A673 (cell line): ENCODE data around the gene NEDD4L. TPM values are rescaled to one million over a fixed set of nuclear protein-coding genes. Genes with fewer than 3 reads are reported as not detected.

Experiments
- BruUV-seq: library from RNA; stranded (reverse); fragments of 400-500 nt; replicated peaks from 2 replicates; lab custom pipeline; 2021; lab: Mats Ljungman, UMichigan
- CTCF ChIA-PET: fragments of 300-600 bp; sonication (Branson Sonifier 250); formaldehyde crosslinking; loops from one replicate; lab custom pipeline; 2022; ENCODE audit warnings: antibody characterized with exemption; lab: Charles Lee
- POLR2A ChIA-PET: fragments of 300-600 bp; sonication (Branson Sonifier 250); formaldehyde crosslinking; loops from one replicate; lab custom pipeline; 2022; ENCODE audit warnings: antibody characterized with exemption; ENCODE audit not compliant: low non-redundant PET; lab: Charles Lee
- DNase-seq: peaks from one replicate; pipeline ENCODE4 v3.0.0-alpha.2; 2015; ENCODE audit warnings: low spot score
- H3K27ac ChIP-seq: fragments of 200-600 bp; sonication (generic); 2 replicates; pipeline ENCODE4 v1.5.1; 2016; ENCODE audit warnings: mixed run types, low read depth, mild to moderate bottlenecking, mixed read lengths, antibody characterized with exemption, low read length; ENCODE audit not compliant: poor library complexity, severe bottlenecking
- H3K27me3 ChIP-seq: fragments of 200-600 bp; sonication (generic); replicated peaks from 2 replicates; pipeline ENCODE4 v1.6.1; 2017; ENCODE audit warnings: mixed run types, low read depth, mild to moderate bottlenecking, mixed read lengths, antibody characterized with exemption, low read length; ENCODE audit not compliant: insufficient read depth, poor library complexity
- H3K36me3 ChIP-seq: fragments of 200-600 bp; sonication (generic); 2 replicates; pipeline ENCODE4 v1.6.1; 2016; ENCODE audit warnings: mixed run types, mild to moderate bottlenecking, mixed read lengths, antibody characterized with exemption, low read length; ENCODE audit not compliant: insufficient read depth, poor library complexity, severe bottlenecking
- H3K4me1 ChIP-seq: fragments of 200-600 bp; sonication (generic); 2 replicates; pipeline ENCODE4 v1.6.1; 2017; ENCODE audit warnings: mixed run types, mild to moderate bottlenecking, mixed read lengths, antibody characterized with exemption, low read length; ENCODE audit not compliant: insufficient read depth, poor library complexity, severe bottlenecking
- H3K4me3 ChIP-seq: fragments of 200-600 bp; sonication (generic); 2 replicates; pipeline ENCODE4 v1.5.1; 2016; ENCODE audit warnings: low read depth, mixed run types, mild to moderate bottlenecking, mixed read lengths, low read length; ENCODE audit not compliant: poor library complexity, severe bottlenecking
- H3K9me3 ChIP-seq: fragments of 200-600 bp; sonication (generic); 2 replicates; pipeline ENCODE4 v1.6.1; 2016; ENCODE audit warnings: mixed run types, low read depth, mild to moderate bottlenecking, mixed read lengths, antibody characterized with exemption, low read length; ENCODE audit not compliant: poor library complexity, severe bottlenecking
- CTCF ChIP-seq: fragments of 300-800, 200-600 bp; sonication (generic); conservative IDR thresholded peaks from 2 replicates; pipeline ENCODE4 v1.5.1; 2017; ENCODE audit warnings: low read depth, mild to moderate bottlenecking, antibody characterized with exemption, low read length, moderate library complexity, mixed read lengths
- EZH2 ChIP-seq: fragments of 200-600 bp; sonication (generic); IDR thresholded peaks from 2 replicates; pipeline ENCODE4 v1.6.1; 2017; ENCODE audit warnings: borderline replicate concordance, low read depth, mild to moderate bottlenecking, mixed read lengths, antibody characterized with exemption, low read length; ENCODE audit not compliant: poor library complexity, severe bottlenecking
- intact Hi-C: fragments of 100-400 bp; cut with micrococcal nuclease; formaldehyde crosslinking; loops from one replicate; pipeline ENCODE4 v1.10.0; 2022; ENCODE audit not compliant: unreplicated experiment
- total RNA-seq: library from RNA; stranded (reverse); gene quantifications from 2 replicates; pipeline ENCODE4 v1.2.3, GENCODE V29; 2021

NEDD4L gene
- total RNA-seq, 1 experiment from 2014 or later, result 15.3 TPM

GRCh38 chr18:58228176-58228575 lies 184.2 kb downstream of the NEDD4L start:
- ChIA-PET CTCF (no interaction called here), POLR2A (interaction anchor here (0.6 kb wide), 1 partner anchor 45 kb away, joined by 3 read pairs; no protein-coding TSS in a partner anchor)
- Histone ChIP-seq H3K4me3 (no peak overlapping the region), H3K4me1 (no peaks in the 10 kb centered on the region), H3K36me3 (no peaks in the 10 kb centered on the region), H3K27ac (no peak overlapping the region), H3K27me3 (no peaks in the 10 kb centered on the region), H3K9me3 (no peaks in the 10 kb centered on the region)
- BruUV-seq, result no TSS peak
- no peak for TF ChIP-seq EZH2
- TF ChIP-seq CTCF, result no peak
- intact Hi-C loops, result no loop called here
- DNase-seq, result no peak

GRCh38 chr18:58228762-58229161 lies 184.7 kb downstream of the NEDD4L start:
- TF ChIP-seq CTCF (no peak), EZH2 (no peak)
- H3K36me3 ChIP-seq, result no peaks in the 10 kb centered on the region

GRCh38 chr18:58229162-58229561 lies 185.1 kb downstream of the NEDD4L start:
- no peaks in the 10 kb centered on the region for H3K4me1 ChIP-seq
- no peaks in the 10 kb centered on the region for H3K27me3 ChIP-seq
- ChIA-PET CTCF (no interaction called here), POLR2A (no interaction called here)
- H3K36me3 ChIP-seq, result no peaks in the 10 kb centered on the region
- H3K27ac ChIP-seq, result no peak overlapping the region
- TF ChIP-seq CTCF (no peak), EZH2 (no peak)
- no peaks in the 10 kb centered on the region for H3K9me3 ChIP-seq
- no TSS peak for BruUV-seq
- H3K4me3 ChIP-seq, result no peak overlapping the region
- intact Hi-C loops, result no loop called here
- no peak for DNase-seq

More at GRCh38 chr18:58228762-58229161, 184.7 kb downstream of the NEDD4L start:
- H3K4me3 ChIP-seq, result no peak overlapping the region
- intact Hi-C loops, result no loop called here
- no peak for DNase-seq
- H3K9me3 ChIP-seq, result no peaks in the 10 kb centered on the region
- ChIA-PET CTCF (no interaction called here), POLR2A (no interaction called here)
- H3K27me3 ChIP-seq, result no peaks in the 10 kb centered on the region
- no TSS peak for BruUV-seq
- H3K27ac ChIP-seq, result no peak overlapping the region
- H3K4me1 ChIP-seq, result no peaks in the 10 kb centered on the region
